H9 (cell line): ENCODE measurements around the gene C5orf15. TPM values are rescaled to one million over a fixed set of nuclear protein-coding genes. Genes with fewer than 3 reads are reported as not detected.

Experiments used
- DNase-seq: peaks from one replicate; pipeline ENCODE4 v3.0.0-alpha.2; 2017
- H2AFZ ChIP-seq: one replicate; pipeline ENCODE4 v1.6.1; 2013; ENCODE audit warnings: mild to moderate bottlenecking, low read length, control low read depth, moderate library complexity
- H2AK5ac ChIP-seq: 2 replicates; pipeline ENCODE4 v1.6.1; 2013; ENCODE audit warnings: low read length, control low read depth, mixed read lengths; ENCODE audit not compliant: insufficient read length
- H2BK120ac ChIP-seq: one replicate; pipeline ENCODE4 v1.6.1; 2013; ENCODE audit warnings: low read depth, mild to moderate bottlenecking, low read length, control low read depth, inconsistent platforms; ENCODE audit not compliant: poor library complexity, severe bottlenecking
- H2BK12ac ChIP-seq: 2 replicates; pipeline ENCODE4 v1.6.1; 2013; ENCODE audit warnings: low read length, control low read depth, mixed read lengths, low read depth; ENCODE audit not compliant: insufficient read length
- H2BK15ac ChIP-seq: 2 replicates; pipeline ENCODE4 v1.6.1; 2013; ENCODE audit warnings: low read depth, low read length, control low read depth
- H2BK20ac ChIP-seq: one replicate; pipeline ENCODE4 v1.6.1; 2013; ENCODE audit warnings: low read depth, mild to moderate bottlenecking, low read length, control low read depth, inconsistent platforms; ENCODE audit not compliant: poor library complexity, severe bottlenecking
- H2BK5ac ChIP-seq: 2 replicates; pipeline ENCODE4 v1.6.1; 2013; ENCODE audit warnings: low read length, control low read depth, mixed read lengths; ENCODE audit not compliant: insufficient read length
- H3K14ac ChIP-seq: 2 replicates; pipeline ENCODE4 v1.6.1; 2013; ENCODE audit warnings: low read length, control low read depth; ENCODE audit not compliant: insufficient read depth
- H3K18ac ChIP-seq: 2 replicates; pipeline ENCODE4 v1.6.1; 2013; ENCODE audit warnings: low read depth, mild to moderate bottlenecking, mixed read lengths, low read length, control low read depth; ENCODE audit not compliant: insufficient read length
- H3K23ac ChIP-seq: 2 replicates; pipeline ENCODE4 v1.6.1; 2013; ENCODE audit warnings: low read length, control low read depth, mixed read lengths, low read depth; ENCODE audit not compliant: insufficient read length
- H3K23me2 ChIP-seq: 2 replicates; pipeline ENCODE4 v1.6.1; 2013; ENCODE audit warnings: low read depth, mild to moderate bottlenecking, mixed read lengths, low read length, control low read depth; ENCODE audit not compliant: insufficient read length, poor library complexity, severe bottlenecking
- H3K27ac ChIP-seq: 2 replicates; pipeline ENCODE4 v1.5.1; 2013; ENCODE audit warnings: low read length, control low read depth, mixed read lengths, low read depth; ENCODE audit not compliant: insufficient read length
- H3K27me3 ChIP-seq: 2 replicates; pipeline ENCODE4 v1.6.1; 2013; ENCODE audit warnings: low read length, control low read depth, inconsistent platforms; ENCODE audit not compliant: insufficient read depth
- H3K4ac ChIP-seq: 2 replicates; pipeline ENCODE4 v1.6.1; 2013; ENCODE audit warnings: low read depth, mild to moderate bottlenecking, control low read depth, inconsistent platforms, low read length, moderate library complexity
- H3K4me1 ChIP-seq: 2 replicates; pipeline ENCODE4 v1.6.1; 2013; ENCODE audit warnings: low read length, control low read depth, inconsistent platforms; ENCODE audit not compliant: insufficient read depth
- H3K4me2 ChIP-seq: 2 replicates; pipeline ENCODE4 v1.6.1; 2013; ENCODE audit warnings: low read length, control low read depth, mixed read lengths; ENCODE audit not compliant: insufficient read length, insufficient read depth
- H3K56ac ChIP-seq: 2 replicates; pipeline ENCODE4 v1.6.1; 2013; ENCODE audit warnings: low read depth, mild to moderate bottlenecking, mixed read lengths, low read length, control low read depth; ENCODE audit not compliant: insufficient read length
- H3K79me1 ChIP-seq: 2 replicates; pipeline ENCODE4 v1.6.1; 2013; ENCODE audit warnings: low read depth, mild to moderate bottlenecking, moderate library complexity, low read length, control low read depth, inconsistent platforms; ENCODE audit not compliant: insufficient read depth, poor library complexity, severe bottlenecking
- H3K79me2 ChIP-seq: 2 replicates; pipeline ENCODE4 v1.6.1; 2013; ENCODE audit warnings: low read length, control low read depth, inconsistent platforms; ENCODE audit not compliant: insufficient read depth
- H3K9ac ChIP-seq: 2 replicates; pipeline ENCODE4 v1.6.1; 2013; ENCODE audit warnings: low read length, control low read depth, mixed read lengths; ENCODE audit not compliant: insufficient read length; ENCODE audit errors: extremely low read depth
- H3K9me3 ChIP-seq: one replicate; pipeline ENCODE4 v1.6.1; 2013; ENCODE audit warnings: low read depth, low read length, inconsistent platforms; ENCODE audit not compliant: control insufficient read depth
- H3T11ph ChIP-seq: one replicate; pipeline ENCODE4 v1.6.1; 2013; ENCODE audit warnings: mild to moderate bottlenecking, low read length, control low read depth, inconsistent platforms
- H4K20me1 ChIP-seq: one replicate; pipeline ENCODE4 v1.6.1; 2013; ENCODE audit not compliant: control insufficient read depth, insufficient read length, insufficient read depth
- H4K5ac ChIP-seq: 2 replicates; pipeline ENCODE4 v1.6.1; 2013; ENCODE audit warnings: low read depth, mild to moderate bottlenecking, mixed read lengths, low read length, control low read depth; ENCODE audit not compliant: insufficient read length
- H4K8ac ChIP-seq: replicated peaks from 2 replicates; pipeline ENCODE4 v1.6.1; 2013; ENCODE audit warnings: low read length, control low read depth, mixed read lengths, low read depth; ENCODE audit not compliant: insufficient read length
- H4K91ac ChIP-seq: 2 replicates; pipeline ENCODE4 v1.6.1; 2013; ENCODE audit warnings: low read depth, mild to moderate bottlenecking, moderate library complexity, mixed read lengths, low read length, control low read depth; ENCODE audit not compliant: insufficient read length
- H3K27ac Mint-ChIP-seq, 3 experiments: 2 replicates in 2 of 3; 3 replicates in 1 of 3; pipeline ENCODE4 v1.8.0; 2020 to 2021; ENCODE audit warnings: mixed read lengths in 3 of 3, mild to moderate bottlenecking in 1 of 3, moderate library complexity in 1 of 3
- H3K27me3 Mint-ChIP-seq: 2 replicates; pipeline ENCODE4 v1.8.0; 2021; ENCODE audit warnings: low read depth, mild to moderate bottlenecking, moderate library complexity, mixed read lengths
- H3K36me3 Mint-ChIP-seq, 3 experiments: 2 replicates in 2 of 3; 3 replicates in 1 of 3; pipeline ENCODE4 v1.8.0; 2020 to 2021; ENCODE audit warnings: low read depth in 3 of 3, mixed read lengths in 3 of 3; ENCODE audit not compliant: insufficient read depth in 1 of 3
- H3K4me1 Mint-ChIP-seq, 2 experiments: 2 replicates each; pipeline ENCODE4 v1.8.0; 2020; ENCODE audit warnings: mixed read lengths in 2 of 2
- H3K4me3 Mint-ChIP-seq, 2 experiments: 2 replicates in 1 of 2; 3 replicates in 1 of 2; pipeline ENCODE4 v1.8.0; 2020 to 2021; ENCODE audit warnings: mild to moderate bottlenecking in 2 of 2, mixed read lengths in 2 of 2, moderate library complexity in 1 of 2
- H3K9me3 Mint-ChIP-seq, 2 experiments: 2 replicates in 1 of 2; 3 replicates in 1 of 2; pipeline ENCODE4 v1.8.0; 2020; ENCODE audit warnings: mild to moderate bottlenecking in 2 of 2, mixed read lengths in 2 of 2, moderate library complexity in 1 of 2
- CTCF ChIP-seq: fragments of 200-600 bp; sonication (generic); conservative IDR thresholded peaks from 3 replicates; pipeline ENCODE4 v1.8.0; 2021; ENCODE audit warnings: antibody characterized with exemption, mild to moderate bottlenecking
- WGBS: extraction: QIAGEN DNeasy Blood & Tissue Kit; methylation state at CpG from one replicate; pipeline ENCODE4 v1.1.7; 2013; ENCODE audit warnings: missing lambda C conversion rate, low lambda C conversion rate, mixed read lengths; ENCODE audit not compliant: insufficient read length; ENCODE audit errors: extremely low coverage; 5-methylcytosine and 5-hydroxymethylcytosine counted together
- total RNA-seq: library from RNA; stranded (reverse); gene quantifications from 2 replicates; pipeline ENCODE4 v1.2.1, GENCODE V29; 2021

C5orf15 gene
- total RNA-seq, 1 experiment from 2014 or later = 33.4 TPM

- no peak for TF ChIP-seq CTCF
These were observed 32.8 kb downstream of the C5orf15 start for GRCh38 chr5:133935667-133935940.

More at GRCh38 chr5:133935667-133935940, 32.8 kb downstream of the C5orf15 start:
- Mint-ChIP-seq H3K4me3 (no peak overlapping the region), H3K9me3 (peaks cover 9 to 10% of the 10 kb centered on the region in 2 experiments; a peak in 4 of 5 replicates), H3K27ac (no peak overlapping the region), H3K27me3 (peaks cover 2% of the 10 kb centered on the region), H3K36me3 (no peaks in the 10 kb centered on the region; a peak in 2 of 7 replicates), H3K4me1 (peaks cover 6 to 17% of the 10 kb centered on the region in 2 experiments; a peak in 3 of 4 replicates)
- Histone ChIP-seq H3K79me2 (no peaks in the 10 kb centered on the region), H2BK20ac (no peak overlapping the region), H3K14ac (no peak overlapping the region), H3K79me1 (no peaks in the 10 kb centered on the region), H3K4me2 (no peak overlapping the region), H3K56ac (no peak overlapping the region), H3K18ac (no peak overlapping the region), H4K91ac (no peak overlapping the region), H3K4ac (no peak overlapping the region), H4K20me1 (no peaks in the 10 kb centered on the region), H2BK12ac (no peak overlapping the region), H2BK5ac (no peak overlapping the region), H3K4me1 (no peaks in the 10 kb centered on the region), H4K5ac (no peak overlapping the region), H3K27ac (no peak overlapping the region), H3K9ac (no peak overlapping the region), H2BK120ac (no peak overlapping the region), H3K27me3 (no peaks in the 10 kb centered on the region), H3T11ph (no peak overlapping the region), H3K9me3 (no peaks in the 10 kb centered on the region), H2BK15ac (no peak overlapping the region), H2AK5ac (no peak overlapping the region), H3K23me2 (no peaks in the 10 kb centered on the region), H4K8ac (no peak overlapping the region), H3K23ac (no peak overlapping the region), H2AFZ (no peak overlapping the region)
- no peak for DNase-seq
- no CpG with 5 or more reads among the region's 5 CpGs for WGBS
